Endometrium (tissue), 2 donors: Measurements from ENCODE around the gene KLHL28.
"Not testable (repeated sequence)": the region's sequence is repeated elsewhere in the genome, so short reads cannot be mapped to it uniquely, and the experiment has no call there.

Experiments
- FAIRE-seq: peaks from 2 replicates; lab custom pipeline; 2012; peaks lifted over from hg19 to GRCh38; lab: Jason Lieb, UNC
- donor health status: control.
- donor health status: control.

KLHL28 gene

DNA sequence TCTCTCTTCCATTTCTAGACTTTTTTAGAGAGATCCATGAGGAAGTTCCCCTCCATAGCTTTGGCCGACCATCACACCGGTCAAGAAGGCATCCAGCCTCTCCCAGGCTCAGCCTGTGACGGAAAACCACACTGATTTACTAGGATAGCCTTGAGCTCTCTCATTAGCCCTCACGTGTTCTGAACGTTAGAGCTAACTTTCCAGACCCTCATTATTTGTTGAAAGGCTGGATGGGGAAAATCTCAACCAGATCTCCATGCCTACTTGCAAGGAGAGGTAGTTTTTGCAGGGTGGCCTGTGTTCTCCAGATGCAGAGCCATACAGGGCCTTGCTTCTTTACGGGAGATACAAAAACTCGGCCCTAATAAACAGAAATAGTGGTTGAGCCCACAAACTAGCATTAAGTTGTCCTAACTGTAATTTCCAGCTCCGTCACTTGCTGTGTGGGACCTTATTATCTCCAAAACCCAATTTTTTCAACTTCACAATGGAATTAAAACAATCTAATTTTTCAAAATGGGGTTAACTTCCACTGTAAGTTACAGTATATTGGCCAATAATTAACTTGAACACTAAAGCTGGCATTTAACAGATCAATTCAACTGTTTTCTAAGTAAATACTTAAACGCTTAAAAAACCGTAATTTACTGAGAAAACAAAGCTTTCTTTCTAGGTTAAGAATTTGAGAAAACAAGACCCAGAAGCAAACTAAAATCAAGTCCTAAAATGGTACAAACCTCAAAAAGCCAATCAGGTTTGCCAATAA lies 65.3 kb downstream of the KLHL28 start:
- FAIRE-seq: no peak

DNA sequence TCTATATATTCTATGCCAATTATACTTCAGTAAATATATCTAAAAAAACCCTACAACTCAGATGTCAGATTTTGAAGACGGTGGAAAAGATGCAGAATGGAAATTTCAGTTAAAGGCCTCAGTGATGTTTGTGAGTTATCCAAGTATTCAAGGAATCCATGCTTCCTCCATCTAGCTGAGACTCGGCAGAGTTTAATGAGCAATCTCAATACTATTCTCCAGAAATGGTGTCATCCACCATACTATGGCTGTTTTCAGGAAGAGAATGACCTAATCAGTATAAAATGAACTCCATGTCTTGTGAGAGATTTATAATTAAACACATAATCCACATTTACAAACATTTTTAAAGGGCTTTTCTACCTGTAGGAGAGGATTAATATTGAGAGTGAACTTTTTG lies 66.0 kb downstream of the KLHL28 start:
- FAIRE-seq: no peak

GRCh38 chr14:44893535-44893934 lies 68.2 kb downstream of the KLHL28 start:
- no peak for FAIRE-seq

DNA sequence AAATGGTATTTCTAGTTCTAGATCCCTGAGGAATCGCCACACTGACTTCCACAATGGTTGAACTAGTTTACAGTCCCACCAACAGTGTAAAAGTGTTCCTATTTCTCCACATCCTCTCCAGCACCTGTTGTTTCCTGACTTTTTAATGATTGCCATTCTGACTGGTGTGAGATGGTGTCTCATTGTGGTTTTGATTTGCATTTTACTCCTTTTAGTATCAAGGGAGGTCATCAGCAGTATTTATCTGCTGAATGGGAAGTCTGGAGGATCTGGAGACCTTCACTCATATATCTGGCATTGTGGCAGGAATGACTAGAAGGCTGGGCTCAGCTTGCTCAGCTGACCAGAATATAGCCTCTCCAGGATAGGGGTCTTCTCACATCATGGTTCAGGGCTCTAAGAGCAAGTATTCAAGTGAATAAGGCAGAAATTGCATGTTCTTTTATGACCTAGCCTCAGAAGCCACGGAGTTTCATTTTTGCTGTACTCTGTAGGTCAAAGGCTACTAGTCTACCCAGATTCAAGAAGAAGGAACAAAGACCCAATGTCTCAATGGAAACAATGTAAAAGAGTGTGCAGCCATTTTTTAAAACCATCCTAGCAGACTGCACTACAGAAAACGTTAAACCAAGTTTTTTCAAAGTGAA lies 69.9 kb downstream of the KLHL28 start:
- FAIRE-seq: not testable (repeated sequence)

DNA sequence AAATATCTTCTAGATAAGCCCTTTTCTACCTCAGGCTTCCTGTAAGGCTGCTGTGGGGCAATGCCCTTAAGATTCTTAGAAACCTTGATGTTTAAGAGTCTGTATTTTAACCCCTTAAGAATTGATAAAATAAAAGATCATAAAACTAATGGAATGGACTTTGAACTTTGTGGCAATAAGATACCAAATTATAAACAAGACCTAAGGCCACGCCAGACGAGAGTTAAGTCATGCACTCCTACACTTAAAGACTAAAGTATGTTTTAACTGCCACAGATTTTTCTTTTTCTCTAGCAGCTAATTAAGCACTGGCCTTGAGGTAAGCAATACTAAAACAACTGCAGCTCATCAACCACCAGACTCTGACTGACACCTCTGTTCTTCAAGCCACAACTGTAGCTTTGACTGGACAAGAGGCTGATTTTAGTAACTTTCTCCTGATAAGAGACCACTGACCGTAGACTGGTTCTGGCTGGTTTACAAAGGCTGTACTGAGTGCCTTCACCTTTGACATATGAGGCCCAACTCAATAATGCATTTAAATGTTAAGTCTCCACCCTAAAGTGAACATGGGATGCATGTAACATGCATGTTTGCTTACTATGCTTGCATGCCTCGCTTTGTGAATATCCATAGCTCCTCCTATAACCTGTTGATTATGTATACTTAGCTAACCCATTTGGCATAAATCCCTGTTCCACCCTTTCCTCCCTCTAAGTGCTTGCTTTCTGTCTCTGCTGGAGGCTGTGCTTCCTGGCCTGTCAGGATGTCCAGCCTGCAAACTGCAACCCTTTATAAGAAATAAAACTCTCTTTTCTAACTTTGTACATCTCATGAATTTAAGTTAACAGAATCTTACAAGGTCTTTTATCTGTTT lies 71.9 kb downstream of the KLHL28 start:
- no peak for FAIRE-seq

- FAIRE-seq: no peak
These were observed 74.2 kb downstream of the KLHL28 start for GRCh38 chr14:44887596-44887955.

- no peak for FAIRE-seq
These were observed 74.7 kb downstream of the KLHL28 start for GRCh38 chr14:44886860-44887595.

DNA sequence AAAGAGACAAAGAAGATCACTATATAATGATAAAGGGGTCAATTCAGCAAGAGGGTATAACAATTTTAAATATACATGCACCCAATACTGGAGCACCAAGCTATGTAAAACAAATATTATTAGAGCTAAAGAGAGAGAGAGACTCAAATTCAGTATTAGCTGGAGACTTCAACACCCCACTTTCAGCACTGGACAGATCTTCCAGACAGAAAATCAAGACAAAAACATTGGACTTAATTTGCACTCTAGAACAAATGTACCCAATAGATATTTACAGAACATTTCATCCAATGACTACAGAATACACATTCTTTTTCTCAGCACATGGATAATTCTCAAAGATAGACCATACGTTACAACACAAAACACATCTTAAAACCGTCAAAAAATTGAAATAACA lies 81.0 kb downstream of the KLHL28 start:
- no peak for FAIRE-seq
